Measurements from ENCODE around the gene JARID2. TPM values are rescaled to one million over a fixed set of nuclear protein-coding genes. Genes with fewer than 3 reads are reported as not detected.

The JARID2 gene
- total and polyA plus RNA-seq, 10 of the 15 experiments (the other 5 are each of a cell fraction or from before 2014, with no cell fraction given) = 4.2 to 21.6 (median 11.7) TPM

DNA sequence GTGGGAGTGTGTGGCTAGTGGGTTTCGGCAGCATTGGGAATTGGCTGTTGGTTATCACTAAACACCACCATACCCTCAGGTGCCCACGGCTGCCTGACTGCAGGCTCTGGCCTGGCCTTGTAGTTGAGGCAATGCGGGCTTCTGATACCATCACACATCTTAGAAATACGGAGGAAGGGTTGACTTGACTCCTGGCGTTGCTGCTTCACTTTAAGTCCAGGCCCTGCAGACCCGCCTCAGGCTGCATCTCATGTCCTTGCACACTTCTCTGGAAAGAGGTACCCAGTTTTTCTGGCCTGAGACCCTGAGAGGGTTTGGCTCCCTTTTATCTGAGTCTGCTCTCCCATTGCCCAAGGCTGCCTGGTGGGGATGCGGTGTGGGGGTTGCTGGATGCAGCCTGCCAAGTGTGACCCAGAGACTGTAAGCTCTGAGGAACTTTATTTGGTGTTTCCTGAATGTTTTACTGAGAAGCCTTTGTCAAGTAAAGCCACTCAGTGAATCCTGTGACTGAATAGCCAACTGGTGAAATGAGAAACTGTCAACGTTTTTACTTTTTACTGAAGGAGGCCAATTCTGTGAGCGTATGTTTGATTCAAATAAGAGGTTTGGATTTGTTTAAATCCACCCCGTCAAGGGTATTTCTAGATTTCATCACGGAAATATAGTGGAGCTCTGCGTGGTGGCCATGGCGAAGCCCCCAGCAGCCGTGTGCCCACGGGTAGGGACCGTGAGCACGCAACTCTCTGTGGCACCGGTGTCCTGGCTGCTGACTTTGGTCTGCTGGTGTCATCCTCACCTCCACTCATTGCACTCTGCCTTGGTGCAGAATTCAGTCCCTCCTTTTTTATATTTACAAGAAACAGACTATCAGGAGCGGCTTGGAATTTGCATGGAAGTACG is 256.8 kb downstream of the JARID2 start:
- FAIRE-seq (no peak), ATAC-seq (no peak), DNase-seq (ENCODE audit: low read depth, low spot score) (no peak)
- ChIA-PET POLR2A (no interaction called here), SMC1A (ENCODE audit: uncharacterized antibody, unreplicated experiment) (interaction anchor here (0.5 kb wide), 1 partner anchor 1131 kb away, joined by 3 read pairs; no protein-coding TSS in a partner anchor), CTCF (no interaction called here), RAD21 (ENCODE audit: unreplicated experiment) (no interaction called here)
- Histone ChIP-seq H4K20me1 (ENCODE audit: control insufficient read depth, insufficient read depth) (no peaks in the 10 kb centered on the region), H3K4me2 (ENCODE audit: control insufficient read depth, insufficient read depth) (no peak overlapping the region), H2AFZ (ENCODE audit: control insufficient read depth, low read depth, low read length) (no peak overlapping the region), H3K4me1 (ENCODE audit: control insufficient read depth, insufficient read depth, low read length) (no peaks in the 10 kb centered on the region), H3K9me3 (replicated peaks; ENCODE audit: control insufficient read depth, insufficient read depth, low read length) (no peaks in the 10 kb centered on the region), H3K27me3 (replicated peaks in 1 of 2; ENCODE audit: control insufficient read depth in 2 of 2, insufficient read depth in 2 of 2, low read length in 1 of 2) (no peaks in the 10 kb centered on the region), H3K4me3 (no peak overlapping the region), H3K9ac (ENCODE audit: control insufficient read depth, insufficient read depth, low read length) (no peak overlapping the region), H3K79me2 (ENCODE audit: control insufficient read depth, insufficient read depth, low read length) (no peaks in the 10 kb centered on the region), H3K27ac (ENCODE audit: control insufficient read depth, insufficient read depth) (no peak overlapping the region), H3K36me3 (ENCODE audit: control insufficient read depth in 2 of 2, insufficient read depth in 2 of 2, low read length in 1 of 2) (peaks cover 29 to 45% of the 10 kb centered on the region in 2 experiments)
- WGBS (ENCODE audit: insufficient coverage, insufficient replicate concordance, low lambda C conversion rate, missing lambda C conversion rate) = 81% methylated on average over 20 of the region's 20 CpGs
- in situ Hi-C loops (cut with MboI) (no loop called here), intact Hi-C loops (cut with micrococcal nuclease; ENCODE audit: unreplicated experiment) (no loop called here)
- no TSS peak for BruUV-seq (replicated peaks)
- TF ChIP-seq CHD1 (IDR thresholded peaks at IDR 0.05; ENCODE audit: low read depth, low read length) = no peak

DNA sequence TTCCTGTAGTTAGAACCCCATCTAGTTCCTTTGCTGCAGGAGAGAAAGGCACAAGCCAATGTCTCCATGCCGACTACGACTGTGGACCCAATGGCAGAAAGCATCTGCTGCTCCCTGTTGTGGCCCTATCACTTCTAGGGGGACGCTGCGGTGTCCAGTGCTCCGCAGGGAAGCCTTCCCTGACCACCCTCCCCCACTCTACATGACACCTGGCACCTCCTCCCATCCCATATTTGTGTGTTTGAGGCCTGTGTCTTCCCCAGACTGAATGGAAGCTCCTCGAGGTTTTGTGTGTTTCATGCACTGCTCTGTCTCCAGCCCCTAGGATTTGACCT is 257.4 kb downstream of the JARID2 start:
- Histone ChIP-seq H3K27me3 (replicated peaks in 1 of 2; ENCODE audit: control insufficient read depth in 2 of 2, insufficient read depth in 2 of 2, low read length in 1 of 2) (no peaks in the 10 kb centered on the region), H3K27ac (ENCODE audit: control insufficient read depth, insufficient read depth) (no peak overlapping the region), H3K9me3 (replicated peaks; ENCODE audit: control insufficient read depth, insufficient read depth, low read length) (no peaks in the 10 kb centered on the region), H3K79me2 (ENCODE audit: control insufficient read depth, insufficient read depth, low read length) (no peaks in the 10 kb centered on the region), H4K20me1 (ENCODE audit: control insufficient read depth, insufficient read depth) (no peaks in the 10 kb centered on the region), H3K36me3 (ENCODE audit: control insufficient read depth in 2 of 2, insufficient read depth in 2 of 2, low read length in 1 of 2) (peaks cover 24 to 43% of the 10 kb centered on the region in 2 experiments; a peak in 3 of 4 replicates), H3K4me3 (no peak overlapping the region), H3K4me2 (ENCODE audit: control insufficient read depth, insufficient read depth) (no peak overlapping the region), H3K9ac (ENCODE audit: control insufficient read depth, insufficient read depth, low read length) (no peak overlapping the region), H3K4me1 (ENCODE audit: control insufficient read depth, insufficient read depth, low read length) (no peaks in the 10 kb centered on the region), H2AFZ (ENCODE audit: control insufficient read depth, low read depth, low read length) (no peak overlapping the region)
- RAD21 ChIA-PET (ENCODE audit: unreplicated experiment) = no interaction called here
- in situ Hi-C loops (cut with MboI) = no loop called here
- CTCF ChIA-PET = no interaction called here
- SMC1A ChIA-PET (ENCODE audit: uncharacterized antibody, unreplicated experiment) = interaction anchor here (0.5 kb wide), 1 partner anchor 1132 kb away, joined by 3 read pairs; no protein-coding TSS in a partner anchor
- intact Hi-C loops (cut with micrococcal nuclease; ENCODE audit: unreplicated experiment) = no loop called here
- 88% methylated on average over 6 of the region's 6 CpGs for WGBS (ENCODE audit: insufficient coverage, insufficient replicate concordance, low lambda C conversion rate, missing lambda C conversion rate)
- POLR2A ChIA-PET = interaction anchor here (1.0 kb wide), 1 partner anchor 111 kb away, joined by 5 read pairs; no protein-coding TSS in a partner anchor
- ATAC-seq (no peak), DNase-seq (ENCODE audit: low read depth, low spot score) (no peak), FAIRE-seq (no peak)
- BruUV-seq (replicated peaks) = no TSS peak
- no peak for TF ChIP-seq SUZ12 (IDR thresholded peaks at IDR 0.05; ENCODE audit: unreplicated experiment)
- TF ChIP-seq JUNB (IDR thresholded peaks at IDR 0.05) = no peak
- no peak for TF ChIP-seq SIN3A (IDR thresholded peaks at IDR 0.05; ENCODE audit: low read depth, low read length)
- TF ChIP-seq, protein P1, sequence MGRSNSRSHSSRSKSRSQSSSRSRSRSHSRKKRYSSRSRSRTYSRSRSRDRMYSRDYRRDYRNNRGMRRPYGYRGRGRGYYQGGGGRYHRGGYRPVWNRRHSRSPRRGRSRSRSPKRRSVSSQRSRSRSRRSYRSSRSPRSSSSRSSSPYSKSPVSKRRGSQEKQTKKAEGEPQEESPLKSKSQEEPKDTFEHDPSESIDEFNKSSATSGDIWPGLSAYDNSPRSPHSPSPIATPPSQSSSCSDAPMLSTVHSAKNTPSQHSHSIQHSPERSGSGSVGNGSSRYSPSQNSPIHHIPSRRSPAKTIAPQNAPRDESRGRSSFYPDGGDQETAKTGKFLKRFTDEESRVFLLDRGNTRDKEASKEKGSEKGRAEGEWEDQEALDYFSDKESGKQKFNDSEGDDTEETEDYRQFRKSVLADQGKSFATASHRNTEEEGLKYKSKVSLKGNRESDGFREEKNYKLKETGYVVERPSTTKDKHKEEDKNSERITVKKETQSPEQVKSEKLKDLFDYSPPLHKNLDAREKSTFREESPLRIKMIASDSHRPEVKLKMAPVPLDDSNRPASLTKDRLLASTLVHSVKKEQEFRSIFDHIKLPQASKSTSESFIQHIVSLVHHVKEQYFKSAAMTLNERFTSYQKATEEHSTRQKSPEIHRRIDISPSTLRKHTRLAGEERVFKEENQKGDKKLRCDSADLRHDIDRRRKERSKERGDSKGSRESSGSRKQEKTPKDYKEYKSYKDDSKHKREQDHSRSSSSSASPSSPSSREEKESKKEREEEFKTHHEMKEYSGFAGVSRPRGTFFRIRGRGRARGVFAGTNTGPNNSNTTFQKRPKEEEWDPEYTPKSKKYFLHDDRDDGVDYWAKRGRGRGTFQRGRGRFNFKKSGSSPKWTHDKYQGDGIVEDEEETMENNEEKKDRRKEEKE (IDR thresholded peaks at IDR 0.05) = no peak
- TF ChIP-seq NFYB (IDR thresholded peaks at IDR 0.05; ENCODE audit: insufficient read depth, low read depth, low read length) = no peak
- TF ChIP-seq EED (IDR thresholded peaks at IDR 0.05; ENCODE audit: low read depth) = no peak
- no peak for TF ChIP-seq MYC (IDR thresholded peaks at IDR 0.05; ENCODE audit: insufficient read depth, insufficient read length, insufficient replicate concordance, low read length, severe bottlenecking)
- no peak for TF ChIP-seq ZNF24 (IDR thresholded peaks at IDR 0.05)
- no peak for TF ChIP-seq SRF (IDR thresholded peaks at IDR 0.05; ENCODE audit: low read depth in 2 of 2, low read length in 2 of 2)
- no peak for TF ChIP-seq DPF2 (IDR thresholded peaks at IDR 0.05)
- no peak for TF ChIP-seq YBX1 (IDR thresholded peaks at IDR 0.05)
- no peak for TF ChIP-seq BMI1 (IDR thresholded peaks at IDR 0.05; ENCODE audit: borderline replicate concordance)
